NCI-H146 (cell line): ENCODE measurements around the gene CCL2.

Experiments used
- DNase-seq: peaks from one replicate; lab custom pipeline; 2025; lab: John Stamatoyannopoulos, UW

Gene CCL2

DNA sequence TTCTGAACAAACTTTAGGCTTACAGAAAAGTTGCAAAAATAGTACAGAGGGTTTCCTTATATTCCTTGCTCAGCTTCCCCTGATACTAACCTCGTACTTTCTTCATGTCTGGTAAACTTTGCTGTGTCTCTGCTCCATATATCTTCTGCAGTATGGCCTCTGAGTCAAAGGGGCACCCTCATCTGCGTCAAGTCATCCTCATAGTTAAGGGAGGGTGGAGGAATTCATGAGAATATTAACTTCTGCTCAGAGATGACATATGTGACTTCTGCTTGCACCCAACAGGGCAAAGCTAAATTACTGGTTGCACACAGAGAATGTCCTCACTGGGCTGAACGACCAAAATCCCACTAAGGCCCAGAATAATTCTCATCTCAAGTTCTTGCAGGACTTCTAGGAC, 10.6 kb downstream of the CCL2 start:
- DNase-seq: no peak

DNA sequence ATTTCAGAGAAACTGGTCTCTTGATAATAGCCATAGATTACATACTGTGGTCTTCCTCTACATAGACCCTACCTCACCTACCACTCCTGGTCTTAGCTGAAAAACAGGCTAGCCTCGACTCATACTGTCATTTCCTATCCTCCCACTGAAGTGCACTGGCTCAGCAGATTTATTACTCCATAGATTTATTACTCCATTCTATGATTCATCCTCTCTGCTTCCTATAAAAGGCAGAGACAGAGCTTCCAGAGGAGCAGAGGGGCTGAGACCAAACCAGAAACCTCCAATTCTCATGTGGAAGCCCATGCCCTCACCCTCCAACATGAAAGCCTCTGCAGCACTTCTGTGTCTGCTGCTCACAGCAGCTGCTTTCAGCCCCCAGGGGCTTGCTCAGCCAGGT, 14.9 kb downstream of the CCL2 start, which contains the start of gene CCL7:
Gene CCL7 (plus strand): TSS at position 253 of the 400 bp plus-strand sequence. CDS start 70 bp downstream, at position 323.
- no peak for DNase-seq

DNA sequence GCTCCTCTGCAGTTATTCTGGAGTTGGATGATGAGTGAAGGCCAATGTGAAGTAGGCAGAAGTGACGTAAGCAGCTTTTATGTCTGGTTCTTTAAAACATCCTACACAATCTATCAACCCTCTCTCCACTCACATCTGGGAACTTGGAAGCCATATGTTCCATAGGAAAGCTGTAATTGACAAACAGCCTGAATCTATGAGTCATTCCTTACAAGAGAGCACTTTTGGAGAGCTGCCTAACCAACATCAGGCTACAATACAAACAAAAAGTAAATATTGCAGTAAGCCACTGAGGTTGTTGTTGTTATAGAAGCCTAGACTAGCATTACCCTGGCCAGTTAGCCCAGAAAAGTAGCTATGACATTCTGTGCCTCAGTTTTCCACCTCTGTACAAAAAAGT, 20.8 kb downstream of the CCL2 start:
- DNase-seq: no peak

DNA sequence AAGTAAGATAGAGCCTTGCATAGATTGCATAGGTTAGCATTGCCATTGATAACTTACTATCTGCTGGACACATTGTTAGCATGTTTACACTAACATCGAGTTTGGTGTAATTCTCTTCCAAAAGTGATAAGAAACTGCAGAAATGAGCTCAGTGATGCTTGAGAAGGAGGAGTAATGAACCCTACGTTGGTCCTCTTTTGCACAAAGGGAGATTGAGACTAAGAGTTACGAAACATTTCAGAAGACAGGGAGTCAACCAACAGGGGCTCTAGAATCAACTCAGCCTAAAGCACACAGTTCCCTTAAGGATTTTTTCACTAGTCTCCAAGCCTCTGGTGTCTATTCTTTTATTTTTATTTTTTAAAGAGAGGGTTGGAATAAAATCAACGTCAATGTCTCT, 21.7 kb downstream of the CCL2 start:
- DNase-seq: no peak

DNA sequence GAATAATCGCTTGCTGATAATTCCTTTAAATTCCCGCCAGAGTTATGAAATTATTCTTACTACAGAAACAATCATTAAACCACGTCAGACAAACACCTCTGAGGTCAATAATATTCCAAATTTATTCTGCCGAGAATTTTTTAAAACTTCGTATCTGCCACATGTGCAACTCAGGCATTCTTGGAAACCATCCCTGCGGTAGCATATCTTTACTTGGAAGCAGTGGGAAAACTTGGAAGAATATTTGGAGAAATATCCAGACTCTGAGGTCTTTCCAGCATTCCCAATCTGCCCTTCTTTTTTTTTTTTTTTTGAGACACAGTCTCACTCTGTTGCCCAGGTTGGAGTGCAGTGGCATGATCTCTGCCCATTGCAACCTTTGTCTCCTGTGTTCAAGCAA, 28.5 kb downstream of the CCL2 start:
- no peak for DNase-seq

GRCh38 chr17:34285286-34285792, 30.3 kb downstream of the CCL2 start, which contains the start of gene CCL11:
Gene CCL11 (plus strand): TSS chr17:34285742. CDS start chr17:34285809, 67 bp downstream.
- DNase-seq: no peak

DNA sequence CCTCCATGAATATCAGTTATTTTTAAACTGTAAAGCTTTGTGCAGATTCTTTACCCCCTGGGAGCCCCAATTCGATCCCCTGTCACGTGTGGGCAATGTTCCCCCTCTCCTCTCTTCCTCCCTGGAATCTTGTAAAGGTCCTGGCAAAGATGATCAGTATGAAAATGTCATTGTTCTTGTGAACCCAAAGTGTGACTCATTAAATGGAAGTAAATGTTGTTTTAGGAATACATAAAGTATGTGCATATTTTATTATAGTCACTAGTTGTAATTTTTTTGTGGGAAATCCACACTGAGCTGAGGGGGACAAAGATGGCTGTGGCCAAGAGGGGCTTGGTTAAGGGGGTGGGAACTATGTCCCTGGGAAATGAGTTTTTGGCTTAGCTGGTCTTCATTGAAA, 32.8 kb downstream of the CCL2 start:
- no peak for DNase-seq

- no peak for DNase-seq
These were observed 35.5 kb downstream of the CCL2 start for GRCh38 chr17:34290586-34290985.

- no peak for DNase-seq
These were observed 36.8 kb downstream of the CCL2 start for GRCh38 chr17:34291721-34292348.

- no peak for DNase-seq
These were observed 43.9 kb downstream of the CCL2 start for GRCh38 chr17:34299027-34299426.

GRCh38 chr17:34299956-34300577, 45.0 kb downstream of the CCL2 start:
- DNase-seq: no peak

DNA sequence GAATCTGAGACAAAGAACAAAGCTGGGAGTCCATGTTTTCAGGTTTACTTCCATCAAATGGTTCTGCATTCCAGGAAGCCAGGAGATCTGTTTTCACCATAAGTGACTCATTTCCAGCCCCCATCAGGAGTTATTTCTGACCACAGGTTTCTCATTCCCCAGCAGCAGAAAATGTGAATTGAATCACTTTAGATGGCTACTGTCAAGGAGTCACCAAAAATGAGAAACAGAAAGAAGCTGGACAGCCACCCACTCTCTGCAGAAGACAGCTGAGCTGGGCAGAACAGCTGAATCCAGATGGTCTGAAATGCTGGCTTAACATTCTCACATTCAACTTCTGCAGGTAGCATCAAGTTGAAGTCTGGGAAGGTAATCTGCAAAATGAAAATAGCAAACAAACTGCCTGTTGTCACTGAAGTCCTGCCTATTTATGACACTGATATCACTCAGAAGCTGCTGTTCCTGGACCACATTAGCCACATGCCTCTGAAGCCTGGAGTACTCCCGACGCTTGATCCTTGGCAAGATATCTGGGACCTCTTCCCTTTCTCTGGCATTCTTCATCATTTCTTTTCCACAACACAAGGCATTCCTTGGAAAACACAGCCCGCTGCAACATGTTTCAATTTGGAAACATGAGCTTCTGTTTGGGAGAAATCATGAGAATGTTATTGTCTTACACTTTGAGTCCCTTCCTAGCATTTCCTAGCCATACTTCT, 45.7 kb downstream of the CCL2 start:
- no peak for DNase-seq

DNA sequence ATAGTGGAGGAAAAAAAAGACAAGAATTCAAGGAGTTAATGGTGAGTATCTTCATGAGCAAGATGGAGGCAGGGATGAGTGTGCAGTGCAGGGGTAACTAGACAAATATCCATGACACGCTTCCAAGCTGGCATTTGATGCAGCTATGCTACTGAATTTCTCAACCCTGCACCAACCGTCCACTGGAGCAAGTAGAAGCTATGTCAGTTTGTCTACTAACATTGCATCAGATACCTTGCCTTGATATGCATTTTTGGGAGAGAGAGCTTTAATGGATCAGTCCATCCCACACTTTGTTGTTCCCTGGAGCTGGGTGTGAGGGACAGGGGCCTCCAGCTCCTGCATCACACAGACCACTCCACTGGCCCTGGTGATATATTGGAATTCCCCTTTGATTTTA, 46.9 kb downstream of the CCL2 start:
- no peak for DNase-seq

GRCh38 chr17:34302636-34303035, 47.6 kb downstream of the CCL2 start:
- no peak for DNase-seq

DNA sequence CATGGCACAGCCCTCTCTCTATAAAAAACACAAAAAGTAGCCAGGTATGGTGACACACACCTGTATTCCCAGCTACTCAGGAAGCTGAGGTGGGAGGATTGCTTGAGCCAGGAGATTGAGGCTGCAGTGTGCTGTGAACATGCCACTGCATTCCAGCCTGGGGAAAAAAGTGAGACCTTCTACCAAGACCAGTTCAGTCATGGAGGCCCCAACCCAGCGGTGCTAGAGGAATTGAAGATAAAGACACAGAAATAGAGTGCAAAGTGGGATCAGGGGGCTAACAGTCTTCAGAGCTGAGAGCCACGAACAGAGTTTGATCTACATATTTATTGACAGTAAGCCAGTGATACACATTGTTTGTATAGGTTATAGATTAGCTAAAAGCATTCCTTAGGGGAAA, 48.5 kb downstream of the CCL2 start:
- DNase-seq: no peak

DNA sequence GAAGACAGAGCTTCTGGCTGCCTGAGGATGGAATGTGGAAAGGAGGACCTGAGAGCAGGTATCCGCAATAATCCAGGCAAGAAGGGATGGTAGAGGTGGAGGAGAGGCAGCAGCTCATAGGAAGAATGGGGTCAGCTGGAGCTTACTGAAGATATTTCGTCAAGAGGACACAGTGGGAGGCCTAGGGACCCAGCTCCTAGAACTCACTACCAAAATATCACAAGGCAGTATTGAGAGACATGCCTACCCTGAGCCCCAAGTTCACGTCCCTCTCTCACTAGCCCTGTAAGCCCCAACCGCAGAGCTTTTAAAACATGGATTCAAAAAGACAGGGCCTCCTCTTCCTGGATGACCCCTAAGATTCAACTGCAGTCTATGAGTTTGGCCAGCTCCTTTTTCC, 50.0 kb downstream of the CCL2 start:
- DNase-seq: no peak

DNA sequence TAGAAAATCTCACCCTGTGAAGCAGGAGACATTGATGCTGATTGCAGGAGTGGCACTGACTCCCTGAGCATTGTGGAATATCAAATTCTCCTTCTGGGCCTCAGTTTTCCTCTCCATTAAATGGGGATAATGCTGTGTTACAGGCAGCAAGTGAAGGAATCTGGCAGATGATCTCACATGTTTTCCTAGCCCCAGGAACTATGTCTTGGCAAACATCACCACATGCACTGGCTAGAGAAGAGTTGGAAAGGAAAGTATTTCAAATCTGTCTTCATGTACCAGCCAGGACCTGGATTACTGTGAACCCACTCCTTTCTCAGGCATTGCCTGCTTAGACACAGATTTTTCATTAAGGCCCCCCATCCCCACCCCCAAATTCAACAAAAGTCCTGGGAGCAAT, 50.5 kb downstream of the CCL2 start:
- no peak for DNase-seq

DNA sequence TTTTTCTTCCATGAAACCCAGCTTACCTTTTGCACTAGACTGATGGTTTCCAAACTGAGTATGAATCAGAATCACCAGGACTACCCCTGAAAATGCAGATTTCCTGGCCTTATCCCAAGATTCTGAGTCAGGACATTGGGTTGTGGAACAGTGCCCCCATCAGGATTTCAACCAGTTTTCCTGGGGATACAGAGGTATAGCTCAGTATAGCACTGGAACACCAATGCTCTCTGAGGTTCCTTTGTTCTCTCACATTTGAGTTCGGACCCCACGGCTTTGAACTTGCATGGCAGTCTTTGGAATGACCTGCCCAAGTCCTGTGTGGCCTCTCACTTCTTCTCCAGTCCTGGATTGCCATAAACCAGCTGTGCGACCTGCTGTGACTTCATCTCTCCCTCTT, 51.4 kb downstream of the CCL2 start:
- no peak for DNase-seq
